GM18502 (cell line): ENCODE results near the gene CNOT2.
"Not testable (repeated sequence)": the region's sequence is repeated elsewhere in the genome, so short reads cannot be mapped to it uniquely, and the experiment has no call there.

Experiments used
- ATAC-seq: cut with Tn5 transposase; IDR thresholded peaks from one replicate; pipeline ENCODE4 v1.9.1; 2021; ENCODE audit warnings: mild to moderate bottlenecking; ENCODE audit not compliant: unreplicated experiment, poor library complexity

The CNOT2 gene

GRCh38 chr12:70359458-70360197 lies 116.4 kb downstream of the CNOT2 start:
- no peak for ATAC-seq

GRCh38 chr12:70360218-70360617 lies 117.0 kb downstream of the CNOT2 start:
- no peak for ATAC-seq

DNA sequence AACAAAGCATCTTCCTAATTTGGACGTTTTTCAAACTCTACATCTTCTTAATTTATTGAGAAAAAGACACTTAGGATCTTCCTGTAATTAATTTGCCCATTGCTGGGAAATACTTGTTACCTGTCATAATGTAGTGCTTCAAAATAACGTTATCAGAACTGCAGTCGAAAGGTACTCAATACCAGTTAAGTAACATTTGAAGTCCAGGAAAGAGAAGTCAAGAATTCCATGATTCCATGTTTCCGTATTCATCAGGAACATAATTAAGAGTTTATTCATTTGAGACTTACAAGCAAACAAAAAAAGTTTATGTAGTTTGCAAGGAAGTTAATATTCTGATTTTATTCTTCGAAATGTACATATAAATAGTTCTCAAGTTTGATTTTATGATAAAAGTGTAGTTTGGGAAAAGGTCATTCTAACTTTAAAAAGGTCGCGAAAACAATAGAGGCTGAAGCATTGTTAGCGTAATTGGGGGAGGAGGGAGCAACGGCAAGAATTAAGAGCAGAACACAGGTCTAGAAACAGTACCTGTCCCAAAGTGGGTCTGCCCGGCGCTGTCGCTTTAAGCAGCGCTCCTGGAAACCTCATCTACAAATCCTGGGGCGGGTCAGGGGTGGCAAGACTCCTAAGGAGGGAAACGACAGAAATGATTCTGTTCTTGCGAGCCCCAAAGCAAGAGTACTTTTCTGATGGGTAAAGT lies 121.6 kb downstream of the CNOT2 start:
- ATAC-seq = no peak

GRCh38 chr12:70365398-70365647 lies 122.1 kb downstream of the CNOT2 start:
- ATAC-seq = no peak

GRCh38 chr12:70365648-70366518 lies 122.7 kb downstream of the CNOT2 start, which contains the start of gene KCNMB4:
Gene KCNMB4, plus strand, starts transcription at chr12:70366290. Its CDS starts 445 bp downstream, at chr12:70366735.
- ATAC-seq = peak; percentile 86

- peak; percentile 43 for ATAC-seq
Observed at GRCh38 chr12:70366581-70367257, 123.5 kb downstream of the CNOT2 start.

DNA sequence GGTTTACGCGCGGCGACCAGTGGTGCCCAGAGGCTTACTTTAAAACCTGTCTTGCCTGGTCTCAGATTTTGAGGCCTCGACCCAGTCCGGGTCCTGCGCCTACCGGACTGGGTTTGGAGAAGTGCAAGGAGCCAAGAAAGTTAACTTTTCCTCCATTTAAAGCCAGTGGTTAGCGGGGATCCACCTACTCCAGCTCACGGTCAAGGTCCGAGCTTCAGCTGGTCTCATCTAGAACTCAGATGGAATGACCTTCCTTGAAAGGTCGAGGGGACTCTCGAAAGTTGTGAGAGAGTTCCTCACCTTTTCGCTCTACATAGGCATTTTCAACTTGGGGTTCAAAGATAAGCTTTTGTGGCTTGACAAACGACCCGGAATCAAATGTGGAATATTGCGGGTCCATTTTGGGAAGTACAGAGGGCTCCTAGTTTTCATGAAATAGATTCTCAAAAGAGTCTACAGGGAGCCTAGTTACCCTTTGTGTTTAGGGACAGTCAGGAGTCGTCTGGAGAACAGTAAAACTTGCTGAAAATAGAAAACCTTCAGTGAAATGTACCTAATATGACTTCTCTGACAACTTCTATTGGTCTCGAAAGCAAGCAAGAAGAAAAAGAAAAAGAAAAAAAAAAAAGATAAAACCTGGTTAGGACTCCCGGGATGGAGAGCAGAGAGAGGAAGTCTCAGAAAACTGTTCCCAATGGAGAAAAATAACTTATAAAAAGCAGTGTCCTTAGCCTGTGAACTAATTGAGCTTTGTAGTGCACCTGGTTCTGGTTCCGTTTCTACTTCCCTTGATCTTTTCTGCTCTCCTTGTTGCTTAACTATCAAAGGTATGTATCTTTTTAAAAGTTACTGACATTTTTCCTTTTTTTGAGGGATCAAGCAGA lies 124.3 kb downstream of the CNOT2 start:
- ATAC-seq = no peak

DNA sequence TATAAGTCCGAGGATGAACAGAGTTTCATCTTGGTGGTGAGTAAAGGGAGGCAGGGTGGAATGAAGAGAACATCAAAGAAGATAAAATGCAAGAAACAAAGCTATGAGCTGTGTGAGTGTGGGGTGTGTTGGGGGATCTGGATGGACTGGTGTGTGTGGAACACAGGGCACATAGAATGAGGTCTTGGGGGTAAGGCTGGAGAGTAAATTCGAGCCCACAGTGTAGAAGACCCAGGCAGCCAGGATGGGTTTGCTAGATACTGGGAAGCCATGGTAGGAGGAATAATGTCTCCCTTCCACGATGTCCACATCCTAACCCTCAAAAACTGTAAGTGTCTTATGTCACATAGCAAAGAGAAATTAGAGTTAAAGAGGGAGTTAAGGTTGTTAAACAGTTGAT lies 129.6 kb downstream of the CNOT2 start:
- ATAC-seq = no peak

- ATAC-seq = no peak
Observed at GRCh38 chr12:70379846-70380245, 136.6 kb downstream of the CNOT2 start.

DNA sequence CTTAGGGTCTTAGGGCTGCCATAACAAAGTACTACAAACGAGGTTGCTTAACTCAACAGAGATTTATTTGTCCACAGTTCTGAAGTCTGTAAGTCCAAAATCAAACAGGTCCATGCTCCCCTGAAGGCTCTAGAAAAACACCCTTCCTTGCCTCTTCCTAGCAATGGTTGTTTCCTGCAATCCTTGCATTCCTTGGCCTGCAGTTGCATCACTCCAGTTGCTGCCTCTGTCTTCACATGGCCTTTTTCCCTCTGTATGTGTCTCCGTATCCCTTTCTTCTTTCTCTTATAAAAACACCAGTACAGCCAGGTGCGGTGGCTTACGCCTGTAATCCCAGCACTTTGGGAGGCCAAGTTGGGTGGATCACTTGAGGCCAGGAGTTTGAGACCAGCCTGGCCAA lies 140.3 kb downstream of the CNOT2 start:
- no peak for ATAC-seq

DNA sequence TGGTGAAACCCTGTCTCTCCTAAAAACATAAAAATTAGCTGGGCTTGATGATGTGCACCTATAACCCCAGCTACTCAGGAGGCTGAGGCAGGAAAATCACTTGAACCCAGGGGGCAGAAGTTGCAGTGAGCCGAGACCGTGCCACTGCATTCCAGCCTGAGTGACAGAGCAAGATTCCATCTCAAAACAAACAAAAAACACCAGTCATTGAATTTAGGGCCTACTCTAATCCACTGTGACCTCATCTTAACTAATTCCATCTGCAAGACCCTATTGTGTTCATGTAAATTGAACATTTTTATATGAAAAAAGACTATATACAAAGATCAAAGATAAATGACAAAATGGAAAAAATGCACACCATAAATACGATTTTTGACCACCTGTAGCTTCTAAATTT lies 140.7 kb downstream of the CNOT2 start:
- no peak for ATAC-seq

- ATAC-seq = no peak
Observed at GRCh38 chr12:70386771-70387170, 143.5 kb downstream of the CNOT2 start.

DNA sequence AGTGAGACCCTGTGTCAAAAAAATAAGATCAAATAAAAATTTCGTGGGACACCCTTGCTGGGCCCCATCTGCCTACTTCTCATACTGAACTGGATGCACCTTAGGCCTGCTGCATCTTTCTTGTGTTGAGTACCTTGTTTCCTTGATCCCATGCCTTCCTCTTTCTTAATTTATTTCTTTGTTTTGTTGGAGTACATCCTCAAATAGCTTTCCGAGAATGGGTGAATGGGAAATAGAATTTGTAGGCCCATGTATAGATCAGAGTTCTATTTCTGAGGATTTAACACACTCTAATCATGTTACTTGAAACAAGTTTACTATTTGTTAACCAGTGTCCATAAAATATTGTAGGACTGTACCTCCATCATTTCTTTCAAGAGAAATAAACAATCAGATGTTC lies 146.4 kb downstream of the CNOT2 start:
- no peak for ATAC-seq

DNA sequence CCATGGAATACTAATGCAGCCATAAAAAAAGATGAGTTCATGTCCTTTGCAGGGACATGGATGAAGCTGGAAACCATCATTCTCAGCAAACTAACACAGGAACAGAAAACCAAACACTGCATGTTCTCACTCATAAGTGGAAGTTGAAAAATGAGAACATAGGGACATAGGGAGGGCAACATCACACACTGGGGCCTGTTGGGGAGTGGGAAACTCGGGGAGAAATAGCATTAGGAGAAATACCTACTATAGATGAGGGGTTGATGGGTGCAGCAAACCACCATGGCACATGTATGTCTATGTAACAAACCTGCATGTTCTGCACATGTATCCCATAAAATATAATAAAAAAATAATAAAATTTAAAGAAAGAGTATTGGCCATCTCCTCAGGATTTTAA lies 149.4 kb downstream of the CNOT2 start:
- not testable (repeated sequence) for ATAC-seq

- no peak for ATAC-seq
Observed at GRCh38 chr12:70393787-70394499, 150.7 kb downstream of the CNOT2 start.

GRCh38 chr12:70398002-70398401 lies 154.8 kb downstream of the CNOT2 start:
- no peak for ATAC-seq

DNA sequence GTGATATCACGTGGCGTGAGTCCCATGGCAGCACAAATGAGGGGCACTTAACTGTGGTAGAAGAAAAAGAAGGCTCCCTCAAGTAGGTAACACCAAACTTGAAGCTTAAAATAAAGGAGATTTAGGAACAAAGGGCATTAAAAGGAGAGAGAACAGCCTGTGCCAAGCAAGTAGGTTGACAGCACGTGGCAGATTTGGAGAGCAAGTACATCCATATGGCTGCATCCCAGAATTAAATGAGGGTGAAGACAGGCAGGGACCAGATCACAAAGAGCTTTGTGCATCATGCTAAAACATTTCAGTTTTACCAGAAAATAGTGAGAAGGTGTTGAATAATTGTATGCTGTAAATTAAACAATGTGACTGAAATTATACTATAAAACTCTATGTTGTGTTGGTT lies 155.6 kb downstream of the CNOT2 start:
- no peak for ATAC-seq

DNA sequence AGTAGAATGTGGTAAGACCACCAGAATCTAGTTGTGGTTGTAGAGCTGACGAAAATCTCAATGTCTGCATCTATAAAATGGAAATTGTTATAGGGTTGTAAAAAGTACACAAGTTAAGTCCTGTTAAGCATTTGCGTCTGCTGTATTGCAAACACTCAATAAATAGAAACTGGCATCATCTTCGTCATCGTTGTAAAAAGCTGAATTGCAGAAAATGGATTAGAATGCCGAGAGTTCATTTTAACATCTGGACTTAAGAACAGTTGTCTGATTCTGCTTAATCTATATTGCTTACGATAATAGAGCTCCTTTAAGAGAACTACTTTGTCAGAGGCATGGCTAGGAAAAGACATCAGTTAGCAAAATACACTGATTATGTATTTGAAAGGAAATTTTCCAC lies 156.1 kb downstream of the CNOT2 start:
- no peak for ATAC-seq

- no peak for ATAC-seq
Observed at GRCh38 chr12:70400124-70400523, 156.9 kb downstream of the CNOT2 start.
